ENCODE data around the gene EFCAB5. TPM values are rescaled to one million over a fixed set of nuclear protein-coding genes. Genes with fewer than 3 reads are reported as not detected.

The EFCAB5 gene
- total and polyA plus RNA-seq, 2 experiments from 2014 or later, result 0.68 TPM; not detected in 1

DNA sequence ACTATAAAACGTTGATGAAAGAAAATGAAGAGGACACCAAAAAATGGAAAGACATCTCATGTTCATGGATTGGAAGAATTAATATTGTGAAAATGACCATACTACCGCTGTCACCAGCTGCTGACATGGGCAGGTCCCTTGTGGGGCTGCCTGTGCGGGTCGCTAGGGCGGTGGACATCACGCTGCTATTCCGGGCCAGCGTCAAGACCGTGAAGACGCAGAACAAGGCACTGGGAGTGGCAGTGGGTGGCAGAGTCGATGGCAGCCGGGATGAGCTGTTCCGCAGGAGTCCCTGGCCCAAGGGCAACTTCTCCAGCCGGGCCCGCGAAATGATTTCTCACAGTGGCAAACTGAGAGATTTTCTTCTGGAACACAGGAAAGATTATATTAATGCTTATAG lies 127.0 kb downstream of the EFCAB5 start (continued):
- no peak for TF ChIP-seq STAT1 (IDR thresholded peaks at IDR 0.05; ENCODE audit: unreplicated experiment)
- TF ChIP-seq POLR2AphosphoS5 (IDR thresholded peaks at IDR 0.05; ENCODE audit: low read depth), result no peak
- TF ChIP-seq CREB1 (CRISPR knock-in tag; IDR thresholded peaks at IDR 0.05; ENCODE audit: low read depth), result no peak
- TF ChIP-seq, protein P1, sequence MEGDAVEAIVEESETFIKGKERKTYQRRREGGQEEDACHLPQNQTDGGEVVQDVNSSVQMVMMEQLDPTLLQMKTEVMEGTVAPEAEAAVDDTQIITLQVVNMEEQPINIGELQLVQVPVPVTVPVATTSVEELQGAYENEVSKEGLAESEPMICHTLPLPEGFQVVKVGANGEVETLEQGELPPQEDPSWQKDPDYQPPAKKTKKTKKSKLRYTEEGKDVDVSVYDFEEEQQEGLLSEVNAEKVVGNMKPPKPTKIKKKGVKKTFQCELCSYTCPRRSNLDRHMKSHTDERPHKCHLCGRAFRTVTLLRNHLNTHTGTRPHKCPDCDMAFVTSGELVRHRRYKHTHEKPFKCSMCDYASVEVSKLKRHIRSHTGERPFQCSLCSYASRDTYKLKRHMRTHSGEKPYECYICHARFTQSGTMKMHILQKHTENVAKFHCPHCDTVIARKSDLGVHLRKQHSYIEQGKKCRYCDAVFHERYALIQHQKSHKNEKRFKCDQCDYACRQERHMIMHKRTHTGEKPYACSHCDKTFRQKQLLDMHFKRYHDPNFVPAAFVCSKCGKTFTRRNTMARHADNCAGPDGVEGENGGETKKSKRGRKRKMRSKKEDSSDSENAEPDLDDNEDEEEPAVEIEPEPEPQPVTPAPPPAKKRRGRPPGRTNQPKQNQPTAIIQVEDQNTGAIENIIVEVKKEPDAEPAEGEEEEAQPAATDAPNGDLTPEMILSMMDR (conservative IDR thresholded peaks at IDR 0.05; ENCODE audit: low read depth in 2 of 2), result no peak
- TF ChIP-seq, protein P2, sequence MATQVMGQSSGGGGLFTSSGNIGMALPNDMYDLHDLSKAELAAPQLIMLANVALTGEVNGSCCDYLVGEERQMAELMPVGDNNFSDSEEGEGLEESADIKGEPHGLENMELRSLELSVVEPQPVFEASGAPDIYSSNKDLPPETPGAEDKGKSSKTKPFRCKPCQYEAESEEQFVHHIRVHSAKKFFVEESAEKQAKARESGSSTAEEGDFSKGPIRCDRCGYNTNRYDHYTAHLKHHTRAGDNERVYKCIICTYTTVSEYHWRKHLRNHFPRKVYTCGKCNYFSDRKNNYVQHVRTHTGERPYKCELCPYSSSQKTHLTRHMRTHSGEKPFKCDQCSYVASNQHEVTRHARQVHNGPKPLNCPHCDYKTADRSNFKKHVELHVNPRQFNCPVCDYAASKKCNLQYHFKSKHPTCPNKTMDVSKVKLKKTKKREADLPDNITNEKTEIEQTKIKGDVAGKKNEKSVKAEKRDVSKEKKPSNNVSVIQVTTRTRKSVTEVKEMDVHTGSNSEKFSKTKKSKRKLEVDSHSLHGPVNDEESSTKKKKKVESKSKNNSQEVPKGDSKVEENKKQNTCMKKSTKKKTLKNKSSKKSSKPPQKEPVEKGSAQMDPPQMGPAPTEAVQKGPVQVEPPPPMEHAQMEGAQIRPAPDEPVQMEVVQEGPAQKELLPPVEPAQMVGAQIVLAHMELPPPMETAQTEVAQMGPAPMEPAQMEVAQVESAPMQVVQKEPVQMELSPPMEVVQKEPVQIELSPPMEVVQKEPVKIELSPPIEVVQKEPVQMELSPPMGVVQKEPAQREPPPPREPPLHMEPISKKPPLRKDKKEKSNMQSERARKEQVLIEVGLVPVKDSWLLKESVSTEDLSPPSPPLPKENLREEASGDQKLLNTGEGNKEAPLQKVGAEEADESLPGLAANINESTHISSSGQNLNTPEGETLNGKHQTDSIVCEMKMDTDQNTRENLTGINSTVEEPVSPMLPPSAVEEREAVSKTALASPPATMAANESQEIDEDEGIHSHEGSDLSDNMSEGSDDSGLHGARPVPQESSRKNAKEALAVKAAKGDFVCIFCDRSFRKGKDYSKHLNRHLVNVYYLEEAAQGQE (IDR thresholded peaks at IDR 0.05; ENCODE audit: unreplicated experiment), result no peak
- TF ChIP-seq ETS1 (IDR thresholded peaks at IDR 0.05), result no peak
- no peak for TF ChIP-seq EZH2 (IDR thresholded peaks at IDR 0.05; ENCODE audit: low read depth, unreplicated experiment)

GRCh38 chr17:30074254-30074653 lies 132.8 kb downstream of the EFCAB5 start:
- Histone ChIP-seq H3K4me2 (no peak overlapping the region), H3K4me1 (ENCODE audit: insufficient read depth) (no peaks in the 10 kb centered on the region), H4K20me1 (replicated peaks; ENCODE audit: insufficient read depth) (no peaks in the 10 kb centered on the region), H3K36me3 (ENCODE audit: insufficient read depth) (no peaks in the 10 kb centered on the region), H3K27ac (ENCODE audit: low read depth) (no peak overlapping the region), H3K79me2 (replicated peaks; ENCODE audit: insufficient read depth) (no peaks in the 10 kb centered on the region), H3K9me2 (ENCODE audit: insufficient read depth) (no peaks in the 10 kb centered on the region; the same call in 1 of the 2 replicates), H3K4me3 (no peak overlapping the region), H2AFZ (no peak overlapping the region), H3F3A (replicated peaks; ENCODE audit: low read depth) (no peaks in the 10 kb centered on the region), H3K27me3 (ENCODE audit: insufficient read depth) (no peaks in the 10 kb centered on the region)
- Mint-ChIP-seq H3K4me3 (no peak overlapping the region), H3K27me3 (ENCODE audit: insufficient read depth, low read depth, poor library complexity) (peaks cover 3% of the 10 kb centered on the region), H3K9me3 (no peaks in the 10 kb centered on the region; the same call in 2 of the 3 replicates), H3K27ac (no peak overlapping the region), H3K36me3 (ENCODE audit: low read depth) (no peaks in the 10 kb centered on the region), H3K4me1 (no peaks in the 10 kb centered on the region)
- DNase-seq (ENCODE audit: low spot score), result no peak
- TF ChIP-seq POLR2AphosphoS5 (IDR thresholded peaks at IDR 0.05; ENCODE audit: low read depth), result no peak
- no peak for ATAC-seq

DNA sequence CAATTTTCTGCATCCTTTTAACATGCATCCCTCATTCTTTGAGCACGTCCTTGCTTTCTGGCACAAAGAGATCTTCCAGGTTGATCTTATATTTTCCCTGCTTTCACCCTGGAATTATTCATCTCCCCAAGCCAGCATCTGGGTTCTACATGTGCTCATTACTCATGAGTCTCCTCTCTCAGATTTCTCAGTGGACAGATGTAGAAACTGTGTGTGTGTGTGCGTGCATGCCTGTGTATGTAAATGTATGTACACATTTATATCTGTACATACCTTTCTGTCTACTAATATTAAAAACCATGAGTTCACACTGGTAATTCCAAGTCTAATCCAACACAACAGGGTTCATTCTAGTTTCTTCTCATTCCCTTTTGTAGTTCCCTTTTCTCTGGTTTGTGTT lies 133.3 kb downstream of the EFCAB5 start:
- no peak overlapping the region for H3K4me3 Mint-ChIP-seq
- Histone ChIP-seq H3F3A (replicated peaks; ENCODE audit: low read depth) (no peaks in the 10 kb centered on the region), H3K36me3 (ENCODE audit: insufficient read depth) (no peaks in the 10 kb centered on the region), H3K27me3 (ENCODE audit: insufficient read depth) (no peaks in the 10 kb centered on the region), H3K4me2 (no peak overlapping the region), H4K20me1 (replicated peaks; ENCODE audit: insufficient read depth) (no peaks in the 10 kb centered on the region), H3K27ac (ENCODE audit: low read depth) (no peak overlapping the region), H3K4me3 (no peak overlapping the region), H3K4me1 (ENCODE audit: insufficient read depth) (no peaks in the 10 kb centered on the region), H2AFZ (no peak overlapping the region), H3K9me2 (ENCODE audit: insufficient read depth) (no peaks in the 10 kb centered on the region), H3K79me2 (replicated peaks; ENCODE audit: insufficient read depth) (no peaks in the 10 kb centered on the region)
- DNase-seq (ENCODE audit: low spot score) (no peak), ATAC-seq (no peak)
- H3K4me1 Mint-ChIP-seq, result no peaks in the 10 kb centered on the region
- H3K27me3 Mint-ChIP-seq (ENCODE audit: insufficient read depth, low read depth, poor library complexity), result peaks cover 3% of the 10 kb centered on the region
- H3K9me3 Mint-ChIP-seq, result no peaks in the 10 kb centered on the region; the same call in 2 of the 3 replicates
- no peaks in the 10 kb centered on the region for H3K36me3 Mint-ChIP-seq (ENCODE audit: low read depth)
- H3K27ac Mint-ChIP-seq, result no peak overlapping the region
- TF ChIP-seq, protein P3, sequence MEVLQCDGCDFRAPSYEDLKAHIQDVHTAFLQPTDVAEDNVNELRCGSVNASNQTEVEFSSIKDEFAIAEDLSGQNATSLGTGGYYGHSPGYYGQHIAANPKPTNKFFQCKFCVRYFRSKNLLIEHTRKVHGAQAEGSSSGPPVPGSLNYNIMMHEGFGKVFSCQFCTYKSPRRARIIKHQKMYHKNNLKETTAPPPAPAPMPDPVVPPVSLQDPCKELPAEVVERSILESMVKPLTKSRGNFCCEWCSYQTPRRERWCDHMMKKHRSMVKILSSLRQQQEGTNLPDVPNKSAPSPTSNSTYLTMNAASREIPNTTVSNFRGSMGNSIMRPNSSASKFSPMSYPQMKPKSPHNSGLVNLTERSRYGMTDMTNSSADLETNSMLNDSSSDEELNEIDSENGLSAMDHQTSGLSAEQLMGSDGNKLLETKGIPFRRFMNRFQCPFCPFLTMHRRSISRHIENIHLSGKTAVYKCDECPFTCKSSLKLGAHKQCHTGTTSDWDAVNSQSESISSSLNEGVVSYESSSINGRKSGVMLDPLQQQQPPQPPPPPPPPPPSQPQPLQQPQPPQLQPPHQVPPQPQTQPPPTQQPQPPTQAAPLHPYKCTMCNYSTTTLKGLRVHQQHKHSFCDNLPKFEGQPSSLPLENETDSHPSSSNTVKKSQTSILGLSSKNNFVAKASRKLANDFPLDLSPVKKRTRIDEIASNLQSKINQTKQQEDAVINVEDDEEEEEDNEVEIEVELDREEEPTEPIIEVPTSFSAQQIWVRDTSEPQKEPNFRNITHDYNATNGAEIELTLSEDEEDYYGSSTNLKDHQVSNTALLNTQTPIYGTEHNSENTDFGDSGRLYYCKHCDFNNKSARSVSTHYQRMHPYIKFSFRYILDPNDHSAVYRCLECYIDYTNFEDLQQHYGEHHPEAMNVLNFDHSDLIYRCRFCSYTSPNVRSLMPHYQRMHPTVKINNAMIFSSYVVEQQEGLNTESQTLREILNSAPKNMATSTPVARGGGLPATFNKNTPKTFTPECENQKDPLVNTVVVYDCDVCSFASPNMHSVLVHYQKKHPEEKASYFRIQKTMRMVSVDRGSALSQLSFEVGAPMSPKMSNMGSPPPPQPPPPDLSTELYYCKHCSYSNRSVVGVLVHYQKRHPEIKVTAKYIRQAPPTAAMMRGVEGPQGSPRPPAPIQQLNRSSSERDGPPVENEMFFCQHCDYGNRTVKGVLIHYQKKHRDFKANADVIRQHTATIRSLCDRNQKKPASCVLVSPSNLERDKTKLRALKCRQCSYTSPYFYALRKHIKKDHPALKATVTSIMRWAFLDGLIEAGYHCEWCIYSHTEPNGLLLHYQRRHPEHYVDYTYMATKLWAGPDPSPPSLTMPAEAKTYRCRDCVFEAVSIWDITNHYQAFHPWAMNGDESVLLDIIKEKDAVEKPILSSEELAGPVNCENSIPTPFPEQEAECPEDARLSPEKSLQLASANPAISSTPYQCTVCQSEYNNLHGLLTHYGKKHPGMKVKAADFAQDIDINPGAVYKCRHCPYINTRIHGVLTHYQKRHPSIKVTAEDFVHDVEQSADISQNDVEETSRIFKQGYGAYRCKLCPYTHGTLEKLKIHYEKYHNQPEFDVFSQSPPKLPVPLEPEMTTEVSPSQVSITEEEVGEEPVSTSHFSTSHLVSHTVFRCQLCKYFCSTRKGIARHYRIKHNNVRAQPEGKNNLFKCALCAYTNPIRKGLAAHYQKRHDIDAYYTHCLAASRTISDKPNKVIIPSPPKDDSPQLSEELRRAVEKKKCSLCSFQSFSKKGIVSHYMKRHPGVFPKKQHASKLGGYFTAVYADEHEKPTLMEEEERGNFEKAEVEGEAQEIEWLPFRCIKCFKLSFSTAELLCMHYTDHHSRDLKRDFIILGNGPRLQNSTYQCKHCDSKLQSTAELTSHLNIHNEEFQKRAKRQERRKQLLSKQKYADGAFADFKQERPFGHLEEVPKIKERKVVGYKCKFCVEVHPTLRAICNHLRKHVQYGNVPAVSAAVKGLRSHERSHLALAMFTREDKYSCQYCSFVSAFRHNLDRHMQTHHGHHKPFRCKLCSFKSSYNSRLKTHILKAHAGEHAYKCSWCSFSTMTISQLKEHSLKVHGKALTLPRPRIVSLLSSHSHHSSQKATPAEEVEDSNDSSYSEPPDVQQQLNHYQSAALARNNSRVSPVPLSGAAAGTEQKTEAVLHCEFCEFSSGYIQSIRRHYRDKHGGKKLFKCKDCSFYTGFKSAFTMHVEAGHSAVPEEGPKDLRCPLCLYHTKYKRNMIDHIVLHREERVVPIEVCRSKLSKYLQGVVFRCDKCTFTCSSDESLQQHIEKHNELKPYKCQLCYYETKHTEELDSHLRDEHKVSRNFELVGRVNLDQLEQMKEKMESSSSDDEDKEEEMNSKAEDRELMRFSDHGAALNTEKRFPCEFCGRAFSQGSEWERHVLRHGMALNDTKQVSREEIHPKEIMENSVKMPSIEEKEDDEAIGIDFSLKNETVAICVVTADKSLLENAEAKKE (CRISPR knock-in tag; IDR thresholded peaks at IDR 0.05), result no peak

Data from GM23338 (cell line).